KMS-11 (cell line): ENCODE results near the gene KIF19.

Source experiments
- H2AFZ ChIP-seq: fragments of 200-600 bp; sonication (generic); 2 replicates; pipeline ENCODE4 v1.6.1; 2016; ENCODE audit warnings: antibody characterized with exemption, mixed run types, low read depth
- H3K27ac ChIP-seq: fragments of 200-600 bp; sonication (generic); 2 replicates; pipeline ENCODE4 v1.6.1; 2016; ENCODE audit warnings: mild to moderate bottlenecking, mixed run types
- H3K27me3 ChIP-seq: fragments of 200-600 bp; sonication (generic); 2 replicates; pipeline ENCODE4 v1.6.1; 2017; ENCODE audit warnings: mild to moderate bottlenecking, low read depth, mixed run types, moderate library complexity; ENCODE audit not compliant: insufficient read depth
- H3K36me3 ChIP-seq: fragments of 200-600 bp; sonication (generic); 2 replicates; pipeline ENCODE4 v1.6.1; 2017; ENCODE audit warnings: mild to moderate bottlenecking, mixed run types; ENCODE audit not compliant: insufficient read depth
- H3K4me1 ChIP-seq: fragments of 200-600 bp; sonication (generic); 2 replicates; pipeline ENCODE4 v1.6.1; 2016; ENCODE audit warnings: mild to moderate bottlenecking, low read depth, mixed run types; ENCODE audit not compliant: poor library complexity, severe bottlenecking
- H3K4me2 ChIP-seq: fragments of 200-600 bp; sonication (generic); 2 replicates; pipeline ENCODE4 v1.7.0; 2016; ENCODE audit warnings: mild to moderate bottlenecking, mixed run types
- H3K4me3 ChIP-seq: fragments of 200-600 bp; sonication (generic); IDR thresholded peaks from 2 replicates; pipeline ENCODE4 v1.6.1; 2017; ENCODE audit warnings: low read depth, low read length, mixed read lengths; ENCODE audit not compliant: insufficient read depth
- H3K79me2 ChIP-seq: fragments of 200-600 bp; sonication (generic); 2 replicates; pipeline ENCODE4 v1.6.1; 2016; ENCODE audit warnings: low read depth, mixed run types; ENCODE audit not compliant: insufficient read depth
- H3K9ac ChIP-seq: fragments of 200-600 bp; sonication (generic); 2 replicates; pipeline ENCODE4 v1.6.1; 2016; ENCODE audit warnings: mild to moderate bottlenecking, mixed run types
- H4K20me1 ChIP-seq: fragments of 200-600 bp; sonication (generic); 2 replicates; pipeline ENCODE4 v1.6.1; 2016; ENCODE audit warnings: mild to moderate bottlenecking, mixed run types; ENCODE audit not compliant: insufficient read depth
- TF ChIP-seq, protein P1 (sequence below): fragments of 200-600 bp; sonication (generic); conservative IDR thresholded peaks from 2 replicates; pipeline ENCODE4 v1.6.1; 2017; ENCODE audit warnings: low read depth, mild to moderate bottlenecking, antibody characterized with exemption, low read length, moderate library complexity, mixed read lengths

Gene KIF19

DNA sequence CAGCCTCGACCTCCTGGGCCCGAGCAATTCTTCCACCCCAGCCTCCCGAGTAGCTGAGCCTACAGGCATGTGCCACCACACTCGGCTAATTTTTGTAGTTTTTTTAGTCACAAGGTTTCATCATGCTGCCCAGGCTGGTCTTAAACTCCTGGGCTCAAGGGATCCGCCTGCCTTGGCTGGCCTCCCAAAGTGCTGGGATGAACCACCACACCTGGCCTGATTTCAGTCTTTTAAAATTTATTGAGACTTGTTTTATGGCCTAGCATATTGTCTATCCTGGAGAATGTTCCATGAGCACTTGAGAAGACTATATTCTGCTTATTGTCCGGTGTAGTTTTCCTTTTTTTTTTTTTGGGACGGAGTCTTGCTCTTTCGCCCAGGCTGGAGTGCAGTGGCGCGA, 33.5 kb upstream of the KIF19 start:
- Histone ChIP-seq H3K27ac (no peak overlapping the region), H3K4me3 (no peak overlapping the region), H3K79me2 (no peaks in the 10 kb centered on the region), H3K36me3 (no peaks in the 10 kb centered on the region), H3K27me3 (peaks cover 63% of the 10 kb centered on the region), H3K9ac (no peak overlapping the region), H3K4me1 (no peaks in the 10 kb centered on the region), H2AFZ (no peak overlapping the region), H3K4me2 (no peak overlapping the region), H4K20me1 (no peaks in the 10 kb centered on the region)
- TF ChIP-seq, protein P1, sequence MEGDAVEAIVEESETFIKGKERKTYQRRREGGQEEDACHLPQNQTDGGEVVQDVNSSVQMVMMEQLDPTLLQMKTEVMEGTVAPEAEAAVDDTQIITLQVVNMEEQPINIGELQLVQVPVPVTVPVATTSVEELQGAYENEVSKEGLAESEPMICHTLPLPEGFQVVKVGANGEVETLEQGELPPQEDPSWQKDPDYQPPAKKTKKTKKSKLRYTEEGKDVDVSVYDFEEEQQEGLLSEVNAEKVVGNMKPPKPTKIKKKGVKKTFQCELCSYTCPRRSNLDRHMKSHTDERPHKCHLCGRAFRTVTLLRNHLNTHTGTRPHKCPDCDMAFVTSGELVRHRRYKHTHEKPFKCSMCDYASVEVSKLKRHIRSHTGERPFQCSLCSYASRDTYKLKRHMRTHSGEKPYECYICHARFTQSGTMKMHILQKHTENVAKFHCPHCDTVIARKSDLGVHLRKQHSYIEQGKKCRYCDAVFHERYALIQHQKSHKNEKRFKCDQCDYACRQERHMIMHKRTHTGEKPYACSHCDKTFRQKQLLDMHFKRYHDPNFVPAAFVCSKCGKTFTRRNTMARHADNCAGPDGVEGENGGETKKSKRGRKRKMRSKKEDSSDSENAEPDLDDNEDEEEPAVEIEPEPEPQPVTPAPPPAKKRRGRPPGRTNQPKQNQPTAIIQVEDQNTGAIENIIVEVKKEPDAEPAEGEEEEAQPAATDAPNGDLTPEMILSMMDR, result no peak

GRCh38 chr17:74295625-74296547, 30.1 kb upstream of the KIF19 start:
- Histone ChIP-seq H4K20me1 (no peaks in the 10 kb centered on the region), H3K4me1 (no peaks in the 10 kb centered on the region), H3K9ac (no peak overlapping the region), H3K79me2 (no peaks in the 10 kb centered on the region), H2AFZ (no peak overlapping the region), H3K4me2 (no peak overlapping the region), H3K27ac (no peak overlapping the region), H3K4me3 (no peak overlapping the region), H3K36me3 (no peaks in the 10 kb centered on the region), H3K27me3 (peaks cover 57% of the 10 kb centered on the region)
- TF ChIP-seq, protein P1, result no peak

DNA sequence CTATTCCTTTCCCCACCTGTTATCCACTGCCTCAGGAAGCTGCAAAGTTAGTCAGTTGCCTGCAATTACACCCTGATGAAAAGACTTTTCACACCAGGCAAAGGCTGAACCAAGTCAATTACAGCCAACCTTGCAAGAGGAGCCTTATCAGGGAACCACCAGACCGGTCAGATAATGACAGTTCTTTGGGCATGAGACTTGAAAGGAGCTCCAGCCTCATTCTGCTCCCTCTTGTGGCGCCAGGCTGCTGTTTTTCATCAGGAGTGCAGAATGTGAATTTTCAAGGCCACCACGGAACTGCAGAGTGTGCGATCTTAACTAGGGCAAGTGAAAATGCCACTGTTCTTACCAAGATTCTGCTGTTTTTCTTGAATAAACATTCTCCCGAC, 29.5 kb upstream of the KIF19 start:
- Histone ChIP-seq H3K4me1 (no peaks in the 10 kb centered on the region), H2AFZ (no peak overlapping the region), H3K4me2 (no peak overlapping the region), H3K27me3 (peaks cover 50% of the 10 kb centered on the region), H4K20me1 (no peaks in the 10 kb centered on the region), H3K9ac (no peak overlapping the region), H3K36me3 (no peaks in the 10 kb centered on the region), H3K79me2 (no peaks in the 10 kb centered on the region), H3K27ac (no peak overlapping the region), H3K4me3 (no peak overlapping the region)
- TF ChIP-seq, protein P1, result no peak

- H2AFZ ChIP-seq, result no peak overlapping the region
- H3K79me2 ChIP-seq, result no peaks in the 10 kb centered on the region
- no peaks in the 10 kb centered on the region for H3K36me3 ChIP-seq
- no peak overlapping the region for H3K4me3 ChIP-seq
- H3K27ac ChIP-seq, result no peak overlapping the region
- H3K4me2 ChIP-seq, result no peak overlapping the region
- H3K4me1 ChIP-seq, result no peaks in the 10 kb centered on the region
- H3K9ac ChIP-seq, result no peak overlapping the region
- TF ChIP-seq, protein P1, result no peak
- peaks cover 38% of the 10 kb centered on the region; the same call in 1 of the 2 replicates for H3K27me3 ChIP-seq
- no peaks in the 10 kb centered on the region for H4K20me1 ChIP-seq
Observed at GRCh38 chr17:74297941-74298340, 28.1 kb upstream of the KIF19 start.
